Gastrocnemius medialis (tissue), 4 donors: ENCODE results near the gene PHKA2. TPM values are rescaled to one million over a fixed set of nuclear protein-coding genes. Genes with fewer than 3 reads are reported as not detected.

ENCODE experiments used
- ATAC-seq, 2 donors: fragments of 150-250 bp; one replicate each; pipeline ENCODE4 v1.9.1; 2016
- DNase-seq, 2 donors: peaks; one replicate each; pipeline ENCODE4 v3.0.0-alpha.2; 2019
- H3K27ac ChIP-seq, 4 donors: fragments of 200-600 bp; sonication (generic); 1 replicate in 1 of 4; 2 replicates in 3 of 4; pipeline ENCODE4 v1.5.1; 2016 to 2018; ENCODE audit warnings: mild to moderate bottlenecking in 2 of 4, moderate library complexity in 1 of 4
- H3K27me3 ChIP-seq, 3 donors: fragments of 200-600 bp; sonication (generic) in 2 of 3; 1 replicate in 1 of 3; 2 replicates in 2 of 3; pipeline versions ENCODE4 v1.5.1 to v1.6.0; 2016 to 2019; ENCODE audit warnings: mild to moderate bottlenecking in 1 of 3, moderate library complexity in 1 of 3
- H3K36me3 ChIP-seq, 2 donors: fragments of 200-600 bp; sonication (generic) in 1 of 2; one replicate each; pipeline ENCODE4 v1.5.1; 2017 to 2018
- H3K4me1 ChIP-seq, 2 donors: fragments of 200-600 bp; sonication (generic) in 1 of 2; one replicate each; pipeline ENCODE4 v1.5.1; 2016 to 2017; ENCODE audit warnings: mild to moderate bottlenecking in 2 of 2
- H3K4me3 ChIP-seq, 4 donors: fragments of 200-600 bp; sonication (generic) in 3 of 4; 1 replicate in 1 of 4; 2 replicates in 3 of 4; pipeline ENCODE4 v1.5.1; 2016 to 2019; ENCODE audit warnings: mild to moderate bottlenecking in 2 of 4
- H3K9me3 ChIP-seq, 3 donors: fragments of 200-600 bp; sonication (generic) in 2 of 3; 1 replicate in 1 of 3; 2 replicates in 2 of 3; pipeline ENCODE4 v1.5.1; 2016 to 2019
- CTCF ChIP-seq, 5 experiments: fragments of 450-650 bp in 3 of 5; fragments of 200-600 bp in 2 of 5; sonication (generic) in 2 of 5; IDR thresholded peaks in 4 of 5; conservative IDR thresholded peaks in 1 of 5; 1 replicate in 4 of 5; 2 replicates in 1 of 5; pipeline ENCODE4 v1.5.1; 2016 to 2019; ENCODE audit warnings: antibody characterized with exemption in 5 of 5, mild to moderate bottlenecking in 3 of 5, moderate library complexity in 3 of 5
- POLR2A ChIP-seq, 2 donors: fragments of 450-650 bp; IDR thresholded peaks; one replicate each; pipeline ENCODE4 v1.6.1; 2017; ENCODE audit warnings: antibody characterized with exemption in 2 of 2, mild to moderate bottlenecking in 2 of 2, moderate library complexity in 2 of 2
- in situ Hi-C, 4 donors: fragments of 200-750 bp; cut with MboI; loops; one replicate each; pipeline versions ENCODE4 v1.15.0 to v1.8.0; 2017; ENCODE audit warnings: low sequenced_read_pairs in 4 of 4
- intact Hi-C: fragments of 100-400 bp; cut with DNase I; formaldehyde crosslinking; loops from one replicate; pipeline ENCODE4 v1.15.1; 2023; ENCODE audit warnings: low total_unique reads
- total RNA-seq, 4 donors: library from RNA; depleted of rRNA; stranded (reverse); fragments of >200 nt; gene quantifications; one replicate each; pipeline versions ENCODE4 v1.1.0 to v1.2.3, GENCODE V29; 2016

Gene PHKA2
- total RNA-seq, 4 donors from 2014 or later = 4.6 to 20.6 (median 11.0) TPM

GRCh38 chrX:18941896-18942295 is 42.0 kb downstream of the PHKA2 start:
- H3K36me3 ChIP-seq = peaks cover 0 to 5% of the 10 kb centered on the region in 2 donors
- no peak overlapping the region for H3K27ac ChIP-seq
- H3K4me1 ChIP-seq = peaks cover 0 to 3% of the 10 kb centered on the region in 2 donors
- no peaks in the 10 kb centered on the region for H3K27me3 ChIP-seq
- in situ Hi-C loops = no loop called here
- TF ChIP-seq POLR2A (IDR thresholded peaks at IDR 0.05) = no peak
- no peak for TF ChIP-seq CTCF (IDR thresholded peaks at IDR 0.05 in 4 of 5, conservative IDR thresholded peaks at IDR 0.05 in 1 of 5)
- H3K4me3 ChIP-seq = no peak overlapping the region
- DNase-seq = no peak
- no peaks in the 10 kb centered on the region for H3K9me3 ChIP-seq
- no peak for ATAC-seq
- intact Hi-C loops = no loop called here

- in situ Hi-C loops = no loop called here
- peaks cover 0 to 5% of the 10 kb centered on the region in 2 donors for H3K36me3 ChIP-seq
- TF ChIP-seq POLR2A (IDR thresholded peaks at IDR 0.05) = no peak
- TF ChIP-seq CTCF (IDR thresholded peaks at IDR 0.05 in 4 of 5, conservative IDR thresholded peaks at IDR 0.05 in 1 of 5) = no peak
Observed at GRCh38 chrX:18938710-18939109, 45.2 kb downstream of the PHKA2 start.

GRCh38 chrX:18937173-18937572 is 46.7 kb downstream of the PHKA2 start:
- no peak overlapping the region for H3K4me3 ChIP-seq
- no peaks in the 10 kb centered on the region for H3K27me3 ChIP-seq
- DNase-seq = no peak
- TF ChIP-seq CTCF (IDR thresholded peaks at IDR 0.05 in 4 of 5, conservative IDR thresholded peaks at IDR 0.05 in 1 of 5) = no peak
- TF ChIP-seq POLR2A (IDR thresholded peaks at IDR 0.05) = no peak
- no peaks in the 10 kb centered on the region for H3K4me1 ChIP-seq
- H3K9me3 ChIP-seq = no peaks in the 10 kb centered on the region
- no peak overlapping the region for H3K27ac ChIP-seq
- no peak for ATAC-seq
- in situ Hi-C loops = no loop called here
- intact Hi-C loops = no loop called here
- H3K36me3 ChIP-seq = peaks cover 0 to 5% of the 10 kb centered on the region in 2 donors

More at GRCh38 chrX:18938710-18939109, 45.2 kb downstream of the PHKA2 start:
- intact Hi-C loops = no loop called here
- DNase-seq (no peak), ATAC-seq (no peak)
- H3K27me3 ChIP-seq = no peaks in the 10 kb centered on the region
- H3K9me3 ChIP-seq = no peaks in the 10 kb centered on the region
- no peaks in the 10 kb centered on the region for H3K4me1 ChIP-seq
- no peak overlapping the region for H3K27ac ChIP-seq
- H3K4me3 ChIP-seq = no peak overlapping the region

- in situ Hi-C loops (no loop called here), intact Hi-C loops (no loop called here)
- Histone ChIP-seq H3K4me1 (no peaks in the 10 kb centered on the region), H3K27me3 (no peaks in the 10 kb centered on the region), H3K9me3 (no peaks in the 10 kb centered on the region), H3K36me3 (peaks cover 0 to 5% of the 10 kb centered on the region in 2 donors), H3K4me3 (no peak overlapping the region), H3K27ac (no peak overlapping the region)
- DNase-seq (no peak), ATAC-seq (no peak)
- TF ChIP-seq CTCF (IDR thresholded peaks at IDR 0.05 in 4 of 5, conservative IDR thresholded peaks at IDR 0.05 in 1 of 5) (no peak), POLR2A (IDR thresholded peaks at IDR 0.05) (no peak)
Observed at GRCh38 chrX:18935893-18936292, 48.0 kb downstream of the PHKA2 start.

GRCh38 chrX:18934708-18935107 is 49.2 kb downstream of the PHKA2 start:
- H3K27me3 ChIP-seq = no peaks in the 10 kb centered on the region
- no peaks in the 10 kb centered on the region for H3K4me1 ChIP-seq
- in situ Hi-C loops (no loop called here), intact Hi-C loops (loop anchor here (5.0 kb wide), 1 partner anchor 53 kb away; no protein-coding TSS in a partner anchor)
- ATAC-seq (no peak), DNase-seq (no peak)
- TF ChIP-seq CTCF (IDR thresholded peaks at IDR 0.05 in 4 of 5, conservative IDR thresholded peaks at IDR 0.05 in 1 of 5) = no peak
- TF ChIP-seq POLR2A (IDR thresholded peaks at IDR 0.05) = no peak
- no peaks in the 10 kb centered on the region for H3K9me3 ChIP-seq
- no peak overlapping the region for H3K4me3 ChIP-seq
- no peaks in the 10 kb centered on the region for H3K36me3 ChIP-seq
- H3K27ac ChIP-seq = no peak overlapping the region
